Astrocyte (in vitro differentiated cells and primary cell): Measurements from ENCODE around the gene MLLT10. TPM values are rescaled to one million over a fixed set of nuclear protein-coding genes. Genes with fewer than 3 reads are reported as not detected.

Experiments used
- DNase-seq: peaks from one replicate; pipeline ENCODE4 v3.0.0-alpha.2; 2010; ENCODE audit warnings: low read depth
- FAIRE-seq: peaks from 2 replicates; lab custom pipeline; 2011; peaks lifted over from hg19 to GRCh38; lab: Jason Lieb, UNC
- H2AFZ ChIP-seq: 2 replicates; pipeline ENCODE4 v1.6.0; 2012; ENCODE audit warnings: low read depth, low read length, inconsistent platforms
- H3K27ac ChIP-seq: 2 replicates; pipeline ENCODE4 v1.5.1; 2011; ENCODE audit warnings: low read depth, low read length, inconsistent platforms
- H3K27me3 ChIP-seq: 2 replicates; pipeline ENCODE4 v1.6.0; 2011; ENCODE audit warnings: low read length, inconsistent platforms; ENCODE audit not compliant: insufficient read depth
- H3K36me3 ChIP-seq: 2 replicates; pipeline ENCODE4 v1.5.1; 2011; ENCODE audit warnings: low read length, inconsistent platforms; ENCODE audit not compliant: insufficient read depth
- H3K4me1 ChIP-seq: 2 replicates; pipeline ENCODE4 v1.5.1; 2011; ENCODE audit warnings: low read length, inconsistent platforms; ENCODE audit not compliant: insufficient read depth
- H3K4me2 ChIP-seq: 2 replicates; pipeline ENCODE4 v1.6.0; 2012; ENCODE audit warnings: low read length, inconsistent platforms
- H3K4me3 ChIP-seq: 2 replicates; pipeline ENCODE4 v1.5.1; 2011; ENCODE audit warnings: low read depth, mild to moderate bottlenecking, low read length, inconsistent platforms; ENCODE audit not compliant: insufficient read depth
- H3K79me2 ChIP-seq: 2 replicates; pipeline ENCODE4 v1.6.0; 2012; ENCODE audit warnings: mild to moderate bottlenecking, low read length, inconsistent platforms; ENCODE audit not compliant: insufficient read depth
- H3K9ac ChIP-seq: 2 replicates; pipeline ENCODE4 v1.6.0; 2012; ENCODE audit warnings: mild to moderate bottlenecking, low read length, inconsistent platforms
- H3K9me3 ChIP-seq: 2 replicates; pipeline ENCODE4 v1.5.1; 2012; ENCODE audit warnings: low read depth, mild to moderate bottlenecking, low read length, inconsistent platforms; ENCODE audit not compliant: insufficient read depth
- H4K20me1 ChIP-seq: 2 replicates; pipeline ENCODE4 v1.6.0; 2012; ENCODE audit warnings: low read length, inconsistent platforms; ENCODE audit not compliant: insufficient read depth
- H3K27ac Mint-ChIP-seq: one replicate; pipeline ENCODE4 v1.8.0; 2021; ENCODE audit warnings: mild to moderate bottlenecking, mixed read lengths; ENCODE audit not compliant: unreplicated experiment
- H3K27me3 Mint-ChIP-seq: one replicate; pipeline ENCODE4 v1.8.0; 2021; ENCODE audit warnings: low read depth, mixed read lengths; ENCODE audit not compliant: unreplicated experiment
- H3K36me3 Mint-ChIP-seq: one replicate; pipeline ENCODE4 v1.8.0; 2021; ENCODE audit warnings: low read depth, mixed read lengths; ENCODE audit not compliant: unreplicated experiment
- H3K4me1 Mint-ChIP-seq: one replicate; pipeline ENCODE4 v1.8.0; 2021; ENCODE audit warnings: low read depth, mixed read lengths; ENCODE audit not compliant: unreplicated experiment
- H3K4me3 Mint-ChIP-seq: one replicate; pipeline ENCODE4 v1.8.0; 2021; ENCODE audit warnings: mild to moderate bottlenecking, moderate library complexity, mixed read lengths; ENCODE audit not compliant: unreplicated experiment
- H3K9me3 Mint-ChIP-seq: one replicate; pipeline ENCODE4 v1.8.0; 2021; ENCODE audit warnings: mild to moderate bottlenecking, mixed read lengths; ENCODE audit not compliant: unreplicated experiment
- EZH2 ChIP-seq: IDR thresholded peaks from 2 replicates; pipeline ENCODE4 v1.6.1; 2012; ENCODE audit warnings: mild to moderate bottlenecking, low read length, inconsistent platforms; ENCODE audit not compliant: insufficient read depth
- total RNA-seq: library from RNA; stranded (reverse); gene quantifications from 2 replicates; pipeline ENCODE4 v1.2.1, GENCODE V29; 2021
- TF ChIP-seq, protein P1 (sequence below): IDR thresholded peaks from 2 replicates; pipeline ENCODE4 v1.5.1; 2011; ENCODE audit warnings: low read depth, mild to moderate bottlenecking, inconsistent platforms, low read length, moderate library complexity; ENCODE audit not compliant: insufficient read depth

MLLT10 gene
- total RNA-seq, 1 donor from 2014 or later = 46.9 TPM

DNA sequence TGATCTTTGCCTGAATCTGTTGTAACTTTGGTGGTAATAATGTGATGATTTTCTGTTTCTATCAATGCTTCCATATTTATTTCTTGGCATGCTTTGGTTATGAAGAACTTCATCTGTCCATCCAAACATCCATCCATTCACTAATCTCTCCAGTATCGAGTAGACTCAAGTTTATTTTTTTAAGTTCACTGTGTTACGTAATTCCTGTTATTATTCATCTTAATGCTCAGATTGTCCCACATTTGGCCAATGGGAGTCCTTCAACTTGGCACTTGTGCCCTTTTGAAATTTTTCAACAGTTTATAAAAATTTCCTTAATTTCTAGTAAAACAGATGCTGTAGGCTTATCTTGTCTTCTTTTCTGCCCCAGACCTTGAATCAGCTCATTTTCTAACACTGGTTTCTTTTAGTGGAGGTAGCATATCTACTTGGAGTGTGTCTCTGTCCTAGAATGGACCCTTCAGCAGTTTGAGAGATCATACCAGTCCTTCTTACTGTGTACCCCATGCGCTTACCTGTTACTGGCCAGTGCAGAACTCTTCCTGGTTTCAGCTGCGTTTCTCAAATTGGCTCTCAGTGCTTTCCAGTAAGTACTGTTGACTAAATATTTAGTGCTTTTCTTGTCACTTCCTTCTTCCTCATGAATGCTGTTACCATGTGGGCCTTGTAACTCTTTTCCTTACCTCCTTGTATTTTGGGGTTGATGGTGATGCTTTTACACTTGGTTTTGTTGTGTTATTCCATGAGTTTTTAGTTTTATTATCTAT is 100.8 kb downstream of the MLLT10 start:
- FAIRE-seq = no peak
- Histone ChIP-seq H3K36me3 (no peaks in the 10 kb centered on the region), H3K9me3 (no peaks in the 10 kb centered on the region), H3K4me1 (no peaks in the 10 kb centered on the region), H3K4me2 (no peak overlapping the region), H3K9ac (no peak overlapping the region), H3K27me3 (no peaks in the 10 kb centered on the region), H3K27ac (no peak overlapping the region), H3K79me2 (peaks cover 57% of the 10 kb centered on the region), H2AFZ (no peak overlapping the region), H4K20me1 (peaks cover 51% of the 10 kb centered on the region), H3K4me3 (no peak overlapping the region)
- Mint-ChIP-seq H3K4me3 (no peak overlapping the region), H3K27ac (no peak overlapping the region), H3K36me3 (peaks cover 10% of the 10 kb centered on the region), H3K4me1 (peaks cover 7% of the 10 kb centered on the region), H3K27me3 (no peaks in the 10 kb centered on the region), H3K9me3 (no peaks in the 10 kb centered on the region)
- TF ChIP-seq, protein P1, sequence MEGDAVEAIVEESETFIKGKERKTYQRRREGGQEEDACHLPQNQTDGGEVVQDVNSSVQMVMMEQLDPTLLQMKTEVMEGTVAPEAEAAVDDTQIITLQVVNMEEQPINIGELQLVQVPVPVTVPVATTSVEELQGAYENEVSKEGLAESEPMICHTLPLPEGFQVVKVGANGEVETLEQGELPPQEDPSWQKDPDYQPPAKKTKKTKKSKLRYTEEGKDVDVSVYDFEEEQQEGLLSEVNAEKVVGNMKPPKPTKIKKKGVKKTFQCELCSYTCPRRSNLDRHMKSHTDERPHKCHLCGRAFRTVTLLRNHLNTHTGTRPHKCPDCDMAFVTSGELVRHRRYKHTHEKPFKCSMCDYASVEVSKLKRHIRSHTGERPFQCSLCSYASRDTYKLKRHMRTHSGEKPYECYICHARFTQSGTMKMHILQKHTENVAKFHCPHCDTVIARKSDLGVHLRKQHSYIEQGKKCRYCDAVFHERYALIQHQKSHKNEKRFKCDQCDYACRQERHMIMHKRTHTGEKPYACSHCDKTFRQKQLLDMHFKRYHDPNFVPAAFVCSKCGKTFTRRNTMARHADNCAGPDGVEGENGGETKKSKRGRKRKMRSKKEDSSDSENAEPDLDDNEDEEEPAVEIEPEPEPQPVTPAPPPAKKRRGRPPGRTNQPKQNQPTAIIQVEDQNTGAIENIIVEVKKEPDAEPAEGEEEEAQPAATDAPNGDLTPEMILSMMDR = no peak
- no peak for TF ChIP-seq EZH2
- no peak for DNase-seq

- Mint-ChIP-seq H3K27me3 (no peaks in the 10 kb centered on the region), H3K4me1 (peaks cover 7% of the 10 kb centered on the region), H3K27ac (no peak overlapping the region), H3K36me3 (peaks cover 8% of the 10 kb centered on the region), H3K9me3 (no peaks in the 10 kb centered on the region), H3K4me3 (no peak overlapping the region)
- TF ChIP-seq EZH2 = no peak
- TF ChIP-seq, protein P1 = no peak
- DNase-seq (no peak), FAIRE-seq (no peak)
- H4K20me1 ChIP-seq = peaks cover 53% of the 10 kb centered on the region
- H3K9ac ChIP-seq = no peak overlapping the region
- no peaks in the 10 kb centered on the region for H3K9me3 ChIP-seq
- no peaks in the 10 kb centered on the region for H3K27me3 ChIP-seq
- H3K4me1 ChIP-seq = no peaks in the 10 kb centered on the region
- no peak overlapping the region for H2AFZ ChIP-seq
- peaks cover 53% of the 10 kb centered on the region for H3K79me2 ChIP-seq
- no peaks in the 10 kb centered on the region for H3K36me3 ChIP-seq
- H3K4me2 ChIP-seq = no peak overlapping the region
- H3K4me3 ChIP-seq = no peak overlapping the region
- no peak overlapping the region for H3K27ac ChIP-seq
These were observed 103.8 kb downstream of the MLLT10 start for GRCh38 chr10:21637795-21638194.

DNA sequence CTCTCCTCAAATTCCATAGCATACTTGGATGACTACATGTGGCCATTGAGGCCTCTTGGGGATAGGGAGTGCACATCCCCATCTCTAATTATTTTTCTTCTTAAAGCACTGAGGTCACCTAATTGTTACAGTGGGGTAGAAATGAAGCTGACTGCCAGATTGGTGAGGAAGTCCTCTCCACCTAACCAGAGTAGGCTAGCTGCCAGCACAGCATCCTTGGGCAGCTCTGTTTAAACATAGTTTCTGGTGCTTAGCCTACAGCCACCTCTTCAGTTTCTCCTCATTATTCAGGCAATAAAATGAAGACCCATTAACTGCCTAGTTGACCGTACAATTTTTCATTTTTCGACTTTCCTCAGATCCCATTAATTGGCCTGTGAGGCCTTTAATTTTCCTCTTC is 104.6 kb downstream of the MLLT10 start:
- Histone ChIP-seq H3K9me3 (no peaks in the 10 kb centered on the region), H3K9ac (no peak overlapping the region), H3K36me3 (no peaks in the 10 kb centered on the region), H3K4me1 (no peaks in the 10 kb centered on the region), H3K4me2 (no peak overlapping the region), H2AFZ (no peak overlapping the region), H3K4me3 (no peak overlapping the region), H3K27me3 (no peaks in the 10 kb centered on the region), H3K79me2 (peaks cover 48% of the 10 kb centered on the region), H3K27ac (no peak overlapping the region), H4K20me1 (peaks cover 60% of the 10 kb centered on the region)
- FAIRE-seq = no peak
- Mint-ChIP-seq H3K36me3 (peaks cover 8% of the 10 kb centered on the region), H3K9me3 (no peaks in the 10 kb centered on the region), H3K4me1 (peaks cover 7% of the 10 kb centered on the region), H3K27ac (no peak overlapping the region), H3K4me3 (no peak overlapping the region), H3K27me3 (no peaks in the 10 kb centered on the region)
- no peak for TF ChIP-seq EZH2
- TF ChIP-seq, protein P1 = no peak
- DNase-seq = no peak
